HEK293 (cell line): ENCODE data around the gene PYHIN1.

Source experiments
- CTCF ChIA-PET: fragments of 350-600 bp; formaldehyde crosslinking; extraction: SDS; loops from one replicate; lab custom pipeline; 2021; ENCODE audit warnings: antibody characterized with exemption; lab: Yijun Ruan, JAX
- POLR2A ChIA-PET: fragments of 300-600 bp; formaldehyde crosslinking; extraction: SDS; loops from one replicate; lab custom pipeline; 2020; ENCODE audit warnings: antibody characterized with exemption, inconsistent platforms; lab: Yijun Ruan, JAX
- H3K27ac ChIP-seq: fragments of 200-500 bp; sonication (Bioruptor generic); 2 replicates; pipeline ENCODE4 v1.5.1; 2014; ENCODE audit warnings: low read depth, low read length, control low read depth, inconsistent platforms; ENCODE audit errors: extremely low read depth
- H3K36me3 ChIP-seq, 2 experiments: fragments of 200-500 bp in 1 of 2; sonication (Bioruptor generic) in 1 of 2; 1 replicate in 1 of 2; 2 replicates in 1 of 2; pipeline ENCODE4 v1.5.1; 2014 to 2017; ENCODE audit warnings: inconsistent platforms in 2 of 2, low read length in 2 of 2; ENCODE audit not compliant: control insufficient read depth in 2 of 2, insufficient read depth in 1 of 2
- H3K4me1 ChIP-seq: fragments of 200-500 bp; sonication (Bioruptor generic); 2 replicates; pipeline ENCODE4 v1.5.1; 2014; ENCODE audit warnings: mild to moderate bottlenecking, low read length, inconsistent platforms; ENCODE audit not compliant: control insufficient read depth, insufficient read depth
- H3K4me3 ChIP-seq: 2 replicates; pipeline ENCODE4 v1.5.1; 2011; ENCODE audit warnings: low read depth, mild to moderate bottlenecking, control low read depth, low read length, moderate library complexity
- H3K9me3 ChIP-seq: fragments of 200-500 bp; sonication (Bioruptor generic); 2 replicates; pipeline ENCODE4 v1.5.1; 2014; ENCODE audit warnings: low read depth, low read length, inconsistent platforms; ENCODE audit not compliant: control insufficient read depth, insufficient read depth
- KLF9 ChIP-seq: fragments of 450-650 bp; formaldehyde crosslinking; IDR thresholded peaks from 2 replicates; pipeline ENCODE4 v1.5.1; 2016; ENCODE audit warnings: missing biosample characterization, missing genetic modification characterization, low read depth
- SP3 ChIP-seq: fragments of 450-650 bp; formaldehyde crosslinking; IDR thresholded peaks from 2 replicates; pipeline ENCODE4 v1.5.1; 2016; ENCODE audit warnings: missing biosample characterization, missing genetic modification characterization
- ZFP41 ChIP-seq: fragments of 450-650 bp; formaldehyde crosslinking; IDR thresholded peaks from 2 replicates; pipeline ENCODE4 v1.5.1; 2016; ENCODE audit warnings: missing biosample characterization, missing genetic modification characterization, borderline replicate concordance
- ZIC2 ChIP-seq: fragments of 450-650 bp; formaldehyde crosslinking; IDR thresholded peaks from 2 replicates; pipeline ENCODE4 v1.5.1; 2016; ENCODE audit warnings: missing biosample characterization, missing genetic modification characterization
- ZNF133 ChIP-seq: fragments of 450-650 bp; formaldehyde crosslinking; IDR thresholded peaks from 2 replicates; pipeline ENCODE4 v1.5.1; 2016; ENCODE audit warnings: missing biosample characterization, missing genetic modification characterization
- ZNF248 ChIP-seq: fragments of 450-650 bp; formaldehyde crosslinking; IDR thresholded peaks from 2 replicates; pipeline ENCODE4 v1.5.1; 2017; ENCODE audit warnings: missing biosample characterization, missing genetic modification characterization
- ZNF292 ChIP-seq: fragments of 450-650 bp; formaldehyde crosslinking; IDR thresholded peaks from 2 replicates; pipeline ENCODE4 v1.5.1; 2016; ENCODE audit warnings: low read depth, missing biosample characterization, missing genetic modification characterization, borderline replicate concordance
- ZNF366 ChIP-seq: fragments of 450-650 bp; formaldehyde crosslinking; conservative IDR thresholded peaks from 2 replicates; pipeline ENCODE4 v1.5.1; 2016; ENCODE audit warnings: missing biosample characterization, missing genetic modification characterization
- ZNF391 ChIP-seq: fragments of 450-650 bp; formaldehyde crosslinking; IDR thresholded peaks from 2 replicates; pipeline ENCODE4 v1.5.1; 2016; ENCODE audit warnings: low read depth, missing biosample characterization, missing genetic modification characterization, borderline replicate concordance
- ZNF394 ChIP-seq: fragments of 450-650 bp; formaldehyde crosslinking; IDR thresholded peaks from 2 replicates; pipeline ENCODE4 v1.5.1; 2016; ENCODE audit warnings: missing biosample characterization, missing genetic modification characterization, mild to moderate bottlenecking, moderate library complexity, borderline replicate concordance
- ZNF558 ChIP-seq: fragments of 450-650 bp; formaldehyde crosslinking; IDR thresholded peaks from 2 replicates; pipeline ENCODE4 v1.5.1; 2016; ENCODE audit warnings: missing biosample characterization, missing genetic modification characterization
- ZNF610 ChIP-seq: fragments of 450-650 bp; formaldehyde crosslinking; IDR thresholded peaks from 2 replicates; pipeline ENCODE4 v1.5.1; 2016; ENCODE audit warnings: missing biosample characterization, missing genetic modification characterization, borderline replicate concordance
- ZNF747 ChIP-seq: fragments of 450-650 bp; formaldehyde crosslinking; IDR thresholded peaks from 2 replicates; pipeline ENCODE4 v1.5.1; 2016; ENCODE audit warnings: missing biosample characterization, missing genetic modification characterization
- ZNF830 ChIP-seq: fragments of 450-650 bp; IDR thresholded peaks from 2 replicates; pipeline ENCODE4 v1.5.0; 2018; ENCODE audit warnings: missing biosample characterization, missing genetic modification characterization, low read depth, mild to moderate bottlenecking, moderate library complexity
- ZSCAN23 ChIP-seq: fragments of 450-650 bp; formaldehyde crosslinking; IDR thresholded peaks from 2 replicates; pipeline ENCODE4 v1.5.1; 2016; ENCODE audit warnings: missing biosample characterization, missing genetic modification characterization
- TF ChIP-seq, protein P1 (sequence below): fragments of 450-650 bp; formaldehyde crosslinking; IDR thresholded peaks from 2 replicates; pipeline ENCODE4 v1.5.1; 2016; ENCODE audit warnings: missing biosample characterization, missing genetic modification characterization, low read depth
- TF ChIP-seq, protein P2 (sequence below): sonication (generic); formaldehyde crosslinking; IDR thresholded peaks from 2 replicates; pipeline ENCODE4 v1.8.1; 2022; ENCODE audit warnings: mild to moderate bottlenecking, moderate library complexity, missing genetic modification reagents
- TF ChIP-seq, protein P3 (sequence below): fragments of 450-650 bp; formaldehyde crosslinking; IDR thresholded peaks from 2 replicates; pipeline ENCODE4 v1.5.1; 2017; ENCODE audit warnings: missing biosample characterization, missing genetic modification characterization
- TF ChIP-seq, protein P4 (sequence below): fragments of 450-650 bp; formaldehyde crosslinking; IDR thresholded peaks from 2 replicates; pipeline ENCODE4 v1.5.1; 2016; ENCODE audit warnings: missing biosample characterization, missing genetic modification characterization
- TF ChIP-seq, protein P5 (sequence below): fragments of 450-650 bp; formaldehyde crosslinking; IDR thresholded peaks from 2 replicates; pipeline ENCODE4 v1.5.1; 2016; ENCODE audit warnings: missing biosample characterization, missing genetic modification characterization

Gene PYHIN1

DNA sequence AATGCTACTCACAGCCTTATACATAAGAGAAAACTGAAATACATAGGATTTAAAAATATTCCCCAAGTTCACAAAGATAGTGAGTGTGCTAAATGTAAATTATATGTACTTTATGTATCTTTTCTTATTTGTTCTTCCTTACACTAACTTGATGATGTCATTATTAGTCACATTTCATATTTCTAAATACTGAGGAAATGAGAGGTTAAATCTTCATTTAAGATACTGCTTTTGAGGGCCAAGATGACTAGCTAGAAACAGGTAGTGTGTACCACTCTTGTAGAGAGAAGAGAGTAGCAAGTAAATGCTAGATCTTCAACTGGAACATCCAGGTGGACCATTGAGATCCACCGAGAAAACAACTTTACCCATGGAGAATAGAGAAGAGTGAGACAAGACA is 29.8 kb downstream of the PYHIN1 start:
- H3K4me1 ChIP-seq, result no peaks in the 10 kb centered on the region
- H3K9me3 ChIP-seq, result no peaks in the 10 kb centered on the region
- ChIA-PET POLR2A (no interaction called here), CTCF (no interaction called here)
- H3K36me3 ChIP-seq, result no peaks in the 10 kb centered on the region
- no peak overlapping the region for H3K4me3 ChIP-seq
- H3K27ac ChIP-seq, result no peak overlapping the region
- TF ChIP-seq ZFP41 (tag by site-specific recombination), result no peak
- TF ChIP-seq, protein P1, sequence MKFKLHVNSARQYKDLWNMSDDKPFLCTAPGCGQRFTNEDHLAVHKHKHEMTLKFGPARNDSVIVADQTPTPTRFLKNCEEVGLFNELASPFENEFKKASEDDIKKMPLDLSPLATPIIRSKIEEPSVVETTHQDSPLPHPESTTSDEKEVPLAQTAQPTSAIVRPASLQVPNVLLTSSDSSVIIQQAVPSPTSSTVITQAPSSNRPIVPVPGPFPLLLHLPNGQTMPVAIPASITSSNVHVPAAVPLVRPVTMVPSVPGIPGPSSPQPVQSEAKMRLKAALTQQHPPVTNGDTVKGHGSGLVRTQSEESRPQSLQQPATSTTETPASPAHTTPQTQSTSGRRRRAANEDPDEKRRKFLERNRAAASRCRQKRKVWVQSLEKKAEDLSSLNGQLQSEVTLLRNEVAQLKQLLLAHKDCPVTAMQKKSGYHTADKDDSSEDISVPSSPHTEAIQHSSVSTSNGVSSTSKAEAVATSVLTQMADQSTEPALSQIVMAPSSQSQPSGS, result peak; percentile 82; the same call in 1 of the 2 replicates

DNA sequence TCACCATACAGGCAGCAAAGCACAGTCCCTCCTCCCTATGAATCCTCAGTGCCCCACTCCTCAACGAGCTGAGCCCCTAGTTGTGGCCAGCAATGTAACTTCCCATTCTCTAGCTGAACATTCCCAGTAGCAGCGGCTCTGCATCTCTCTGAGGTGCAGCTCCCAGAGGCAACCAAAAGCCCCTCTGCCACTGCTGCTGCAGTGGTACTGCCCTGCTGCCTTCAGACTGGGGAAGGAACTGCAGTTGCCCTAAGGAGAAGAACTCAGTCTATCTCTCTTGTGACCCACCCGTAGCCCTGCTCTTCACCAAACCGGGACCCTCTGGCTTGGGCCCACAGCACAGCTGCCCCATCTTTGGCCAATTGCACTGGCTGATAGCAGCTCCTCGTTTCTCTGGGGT is 31.6 kb downstream of the PYHIN1 start:
- TF ChIP-seq ZNF292 (tag by site-specific recombination) (no peak), ZNF248 (tag by site-specific recombination) (no peak), ZNF366 (tag by site-specific recombination) (no peak), KLF9 (tag by site-specific recombination) (no peak), ZSCAN23 (no peak), ZNF830 (tag by site-specific recombination) (no peak)
- TF ChIP-seq, protein P2, sequence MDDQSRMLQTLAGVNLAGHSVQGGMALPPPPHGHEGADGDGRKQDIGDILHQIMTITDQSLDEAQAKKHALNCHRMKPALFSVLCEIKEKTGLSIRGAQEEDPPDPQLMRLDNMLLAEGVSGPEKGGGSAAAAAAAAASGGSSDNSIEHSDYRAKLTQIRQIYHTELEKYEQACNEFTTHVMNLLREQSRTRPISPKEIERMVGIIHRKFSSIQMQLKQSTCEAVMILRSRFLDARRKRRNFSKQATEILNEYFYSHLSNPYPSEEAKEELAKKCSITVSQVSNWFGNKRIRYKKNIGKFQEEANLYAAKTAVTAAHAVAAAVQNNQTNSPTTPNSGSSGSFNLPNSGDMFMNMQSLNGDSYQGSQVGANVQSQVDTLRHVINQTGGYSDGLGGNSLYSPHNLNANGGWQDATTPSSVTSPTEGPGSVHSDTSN (CRISPR knock-in tag), result no peak
- TF ChIP-seq, protein P3, sequence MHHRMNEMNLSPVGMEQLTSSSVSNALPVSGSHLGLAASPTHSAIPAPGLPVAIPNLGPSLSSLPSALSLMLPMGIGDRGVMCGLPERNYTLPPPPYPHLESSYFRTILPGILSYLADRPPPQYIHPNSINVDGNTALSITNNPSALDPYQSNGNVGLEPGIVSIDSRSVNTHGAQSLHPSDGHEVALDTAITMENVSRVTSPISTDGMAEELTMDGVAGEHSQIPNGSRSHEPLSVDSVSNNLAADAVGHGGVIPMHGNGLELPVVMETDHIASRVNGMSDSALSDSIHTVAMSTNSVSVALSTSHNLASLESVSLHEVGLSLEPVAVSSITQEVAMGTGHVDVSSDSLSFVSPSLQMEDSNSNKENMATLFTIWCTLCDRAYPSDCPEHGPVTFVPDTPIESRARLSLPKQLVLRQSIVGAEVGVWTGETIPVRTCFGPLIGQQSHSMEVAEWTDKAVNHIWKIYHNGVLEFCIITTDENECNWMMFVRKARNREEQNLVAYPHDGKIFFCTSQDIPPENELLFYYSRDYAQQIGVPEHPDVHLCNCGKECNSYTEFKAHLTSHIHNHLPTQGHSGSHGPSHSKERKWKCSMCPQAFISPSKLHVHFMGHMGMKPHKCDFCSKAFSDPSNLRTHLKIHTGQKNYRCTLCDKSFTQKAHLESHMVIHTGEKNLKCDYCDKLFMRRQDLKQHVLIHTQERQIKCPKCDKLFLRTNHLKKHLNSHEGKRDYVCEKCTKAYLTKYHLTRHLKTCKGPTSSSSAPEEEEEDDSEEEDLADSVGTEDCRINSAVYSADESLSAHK (tag by site-specific recombination), result no peak
- no peak overlapping the region for H3K27ac ChIP-seq
- no peaks in the 10 kb centered on the region for H3K36me3 ChIP-seq
- POLR2A ChIA-PET, result no interaction called here
- CTCF ChIA-PET, result no interaction called here
- no peak overlapping the region for H3K4me3 ChIP-seq
- H3K9me3 ChIP-seq, result no peaks in the 10 kb centered on the region
- H3K4me1 ChIP-seq, result no peaks in the 10 kb centered on the region

DNA sequence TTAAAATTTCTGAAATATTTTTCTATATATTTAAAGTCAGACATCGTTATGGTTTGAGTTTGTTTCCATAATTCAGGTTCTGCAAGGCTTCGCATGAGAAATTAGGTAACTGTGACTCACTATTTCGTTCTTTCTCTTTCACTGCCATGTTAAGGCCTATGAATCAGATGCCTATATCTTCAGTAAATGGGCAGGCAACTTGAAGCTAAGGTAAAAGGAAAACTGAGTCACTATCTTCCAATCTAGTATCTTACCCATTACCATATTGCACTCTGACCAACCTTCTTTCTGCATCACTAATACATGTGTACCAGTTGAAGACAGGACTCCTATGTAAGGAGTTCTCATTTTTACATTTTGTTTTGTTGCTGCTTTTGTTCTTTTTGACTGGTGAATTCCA is 37.8 kb downstream of the PYHIN1 start:
- H3K4me3 ChIP-seq, result no peak overlapping the region
- no peak overlapping the region for H3K27ac ChIP-seq
- H3K4me1 ChIP-seq, result no peaks in the 10 kb centered on the region
- POLR2A ChIA-PET, result no interaction called here
- CTCF ChIA-PET, result interaction anchor here (0.9 kb wide), 1 partner anchor 29 kb away, joined by 3 read pairs; no protein-coding TSS in a partner anchor
- H3K9me3 ChIP-seq, result no peaks in the 10 kb centered on the region
- H3K36me3 ChIP-seq, result no peaks in the 10 kb centered on the region
- TF ChIP-seq, protein P4, sequence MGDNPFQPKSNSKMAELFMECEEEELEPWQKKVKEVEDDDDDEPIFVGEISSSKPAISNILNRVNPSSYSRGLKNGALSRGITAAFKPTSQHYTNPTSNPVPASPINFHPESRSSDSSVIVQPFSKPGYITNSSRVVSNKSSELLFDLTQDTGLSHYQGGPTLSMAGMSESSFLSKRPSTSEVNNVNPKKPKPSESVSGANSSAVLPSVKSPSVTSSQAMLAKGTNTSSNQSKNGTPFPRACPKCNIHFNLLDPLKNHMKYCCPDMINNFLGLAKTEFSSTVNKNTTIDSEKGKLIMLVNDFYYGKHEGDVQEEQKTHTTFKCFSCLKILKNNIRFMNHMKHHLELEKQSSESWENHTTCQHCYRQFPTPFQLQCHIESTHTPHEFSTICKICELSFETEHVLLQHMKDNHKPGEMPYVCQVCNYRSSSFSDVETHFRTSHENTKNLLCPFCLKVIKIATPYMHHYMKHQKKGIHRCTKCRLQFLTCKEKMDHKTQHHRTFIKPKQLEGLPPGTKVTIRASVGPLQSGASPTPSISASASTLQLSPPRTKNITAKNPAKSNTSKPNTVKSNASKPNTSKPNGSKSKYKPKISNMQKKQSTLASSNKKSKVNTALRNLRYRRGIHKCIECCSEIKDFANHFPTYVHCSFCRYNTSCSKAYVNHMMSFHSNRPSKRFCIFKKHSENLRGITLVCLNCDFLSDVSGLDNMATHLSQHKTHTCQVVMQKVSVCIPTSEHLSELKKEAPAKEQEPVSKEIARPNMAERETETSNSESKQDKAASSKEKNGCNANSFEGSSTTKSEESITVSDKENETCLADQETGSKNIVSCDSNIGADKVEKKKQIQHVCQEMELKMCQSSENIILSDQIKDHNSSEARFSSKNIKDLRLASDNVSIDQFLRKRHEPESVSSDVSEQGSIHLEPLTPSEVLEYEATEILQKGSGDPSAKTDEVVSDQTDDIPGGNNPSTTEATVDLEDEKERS, result no peak
- no peak for TF ChIP-seq SP3 (tag by site-specific recombination)
- TF ChIP-seq ZNF394 (tag by site-specific recombination), result no peak
- TF ChIP-seq ZNF747 (tag by site-specific recombination), result no peak
- TF ChIP-seq ZNF558 (tag by site-specific recombination), result no peak
- no peak for TF ChIP-seq ZNF133 (tag by site-specific recombination)
- no peak for TF ChIP-seq ZNF391 (tag by site-specific recombination)
- TF ChIP-seq, protein P5, sequence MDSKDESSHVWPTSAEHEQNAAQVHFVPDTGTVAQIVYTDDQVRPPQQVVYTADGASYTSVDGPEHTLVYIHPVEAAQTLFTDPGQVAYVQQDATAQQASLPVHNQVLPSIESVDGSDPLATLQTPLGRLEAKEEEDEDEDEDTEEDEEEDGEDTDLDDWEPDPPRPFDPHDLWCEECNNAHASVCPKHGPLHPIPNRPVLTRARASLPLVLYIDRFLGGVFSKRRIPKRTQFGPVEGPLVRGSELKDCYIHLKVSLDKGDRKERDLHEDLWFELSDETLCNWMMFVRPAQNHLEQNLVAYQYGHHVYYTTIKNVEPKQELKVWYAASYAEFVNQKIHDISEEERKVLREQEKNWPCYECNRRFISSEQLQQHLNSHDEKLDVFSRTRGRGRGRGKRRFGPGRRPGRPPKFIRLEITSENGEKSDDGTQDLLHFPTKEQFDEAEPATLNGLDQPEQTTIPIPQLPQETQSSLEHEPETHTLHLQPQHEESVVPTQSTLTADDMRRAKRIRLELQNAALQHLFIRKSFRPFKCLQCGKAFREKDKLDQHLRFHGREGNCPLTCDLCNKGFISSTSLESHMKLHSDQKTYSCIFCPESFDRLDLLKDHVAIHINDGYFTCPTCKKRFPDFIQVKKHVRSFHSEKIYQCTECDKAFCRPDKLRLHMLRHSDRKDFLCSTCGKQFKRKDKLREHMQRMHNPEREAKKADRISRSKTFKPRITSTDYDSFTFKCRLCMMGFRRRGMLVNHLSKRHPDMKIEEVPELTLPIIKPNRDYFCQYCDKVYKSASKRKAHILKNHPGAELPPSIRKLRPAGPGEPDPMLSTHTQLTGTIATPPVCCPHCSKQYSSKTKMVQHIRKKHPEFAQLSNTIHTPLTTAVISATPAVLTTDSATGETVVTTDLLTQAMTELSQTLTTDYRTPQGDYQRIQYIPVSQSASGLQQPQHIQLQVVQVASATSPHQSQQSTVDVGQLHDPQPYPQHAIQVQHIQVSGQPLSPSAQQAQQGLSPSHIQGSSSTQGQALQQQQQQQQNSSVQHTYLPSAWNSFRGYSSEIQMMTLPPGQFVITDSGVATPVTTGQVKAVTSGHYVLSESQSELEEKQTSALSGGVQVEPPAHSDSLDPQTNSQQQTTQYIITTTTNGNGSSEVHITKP (tag by site-specific recombination), result no peak
- no peak for TF ChIP-seq ZIC2 (tag by site-specific recombination)
- no peak for TF ChIP-seq ZNF610 (tag by site-specific recombination)
